ENCODE data around the gene NDST1.

Gene NDST1

DNA sequence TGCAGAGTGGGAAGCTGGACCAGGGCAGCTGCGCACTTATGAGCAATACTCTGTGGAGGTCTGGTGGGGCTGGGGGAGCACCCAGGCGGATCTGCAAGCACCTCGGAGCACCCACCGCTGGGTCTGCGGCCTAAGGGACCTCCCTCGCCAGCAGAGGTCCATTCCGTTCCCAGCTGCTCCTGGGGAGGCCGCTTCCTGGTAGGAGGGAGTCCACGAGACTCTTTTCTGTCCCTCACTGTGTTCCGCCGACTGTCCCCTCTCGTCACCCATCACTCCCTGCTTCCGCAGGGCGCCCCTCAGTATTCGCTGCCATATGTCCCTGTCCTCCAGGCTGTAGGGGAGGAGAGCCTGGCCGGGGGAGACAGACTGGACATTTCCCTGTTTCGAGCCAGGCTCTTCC, 45.5 kb downstream of the NDST1 start:
- peaks cover 27 to 60% of the 10 kb centered on the region in 2 donors for H3K36me3 ChIP-seq (ENCODE audit: control insufficient read depth in 2 of 2, insufficient read depth in 2 of 2, low read length in 2 of 2)
- no peaks in the 10 kb centered on the region for H3K9me3 ChIP-seq (ENCODE audit: control insufficient read depth in 2 of 2, low read length in 2 of 2)
- H3K4me1 ChIP-seq (ENCODE audit: control insufficient read depth in 2 of 2, insufficient read depth in 2 of 2, low read length in 2 of 2) = no peaks in the 10 kb centered on the region
- H3K4me3 ChIP-seq (ENCODE audit: low read length in 2 of 2) = no peak overlapping the region
- no peak overlapping the region for H3K9ac ChIP-seq (ENCODE audit: low read depth in 1 of 2, low read length in 2 of 2)
- H3K27me3 ChIP-seq (ENCODE audit: control insufficient read depth in 2 of 2, insufficient read depth in 2 of 2, low read length in 2 of 2) = no peaks in the 10 kb centered on the region
- H3K27ac ChIP-seq (ENCODE audit: low read depth in 2 of 2, low read length in 2 of 2) = no peak overlapping the region

DNA sequence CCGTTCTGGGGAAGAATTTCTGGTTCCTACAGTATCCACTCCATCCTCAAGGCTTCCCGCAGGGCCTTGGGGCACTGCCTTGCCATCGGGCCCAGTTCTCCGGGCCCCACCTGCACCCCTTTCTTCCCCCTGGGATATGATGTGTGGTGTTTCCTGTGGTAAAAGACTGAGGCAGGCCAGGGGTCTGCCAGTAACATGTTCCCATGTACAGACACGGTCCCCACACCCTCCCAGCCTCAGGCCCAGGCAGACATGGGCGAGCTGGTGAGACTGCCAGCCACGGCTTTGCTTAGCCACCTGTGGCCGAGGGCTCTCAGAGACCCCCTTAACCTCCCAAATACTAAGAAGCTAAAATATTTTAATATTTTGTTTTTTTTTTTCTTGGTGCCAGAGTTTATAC, 46.0 kb downstream of the NDST1 start:
- Histone ChIP-seq H3K4me1 (ENCODE audit: control insufficient read depth in 2 of 2, insufficient read depth in 2 of 2, low read length in 2 of 2) (no peaks in the 10 kb centered on the region), H3K27me3 (ENCODE audit: control insufficient read depth in 2 of 2, insufficient read depth in 2 of 2, low read length in 2 of 2) (no peaks in the 10 kb centered on the region), H3K27ac (ENCODE audit: low read depth in 2 of 2, low read length in 2 of 2) (no peak overlapping the region), H3K36me3 (ENCODE audit: control insufficient read depth in 2 of 2, insufficient read depth in 2 of 2, low read length in 2 of 2) (peaks cover 27 to 56% of the 10 kb centered on the region in 2 donors), H3K9ac (ENCODE audit: low read depth in 1 of 2, low read length in 2 of 2) (no peak overlapping the region), H3K9me3 (ENCODE audit: control insufficient read depth in 2 of 2, low read length in 2 of 2) (no peaks in the 10 kb centered on the region), H3K4me3 (ENCODE audit: low read length in 2 of 2) (no peak overlapping the region)

DNA sequence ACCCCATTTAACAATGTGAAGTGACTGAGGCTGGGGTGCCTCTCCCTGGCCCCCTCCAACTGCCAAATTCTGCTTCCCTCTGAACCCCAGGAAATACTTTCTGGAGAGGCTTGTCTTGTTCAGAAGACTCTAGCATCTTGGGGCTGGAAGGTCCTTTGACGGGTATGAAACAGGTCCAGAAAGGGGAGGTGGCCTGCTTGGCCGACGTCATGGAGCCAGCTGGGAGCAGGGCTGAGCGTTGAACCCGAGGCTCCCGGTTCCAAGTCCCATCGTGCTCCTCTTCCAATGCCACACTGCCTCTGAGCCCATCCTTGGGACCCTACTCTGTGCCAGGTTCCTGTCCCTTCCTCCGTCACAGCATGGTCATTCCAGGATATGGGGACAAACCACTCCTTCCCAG, 46.9 kb downstream of the NDST1 start:
- H3K4me3 ChIP-seq (ENCODE audit: low read length in 2 of 2) = no peak overlapping the region
- H3K9ac ChIP-seq (ENCODE audit: low read depth in 1 of 2, low read length in 2 of 2) = no peak overlapping the region
- H3K27ac ChIP-seq (ENCODE audit: low read depth in 2 of 2, low read length in 2 of 2) = no peak overlapping the region
- no peaks in the 10 kb centered on the region for H3K27me3 ChIP-seq (ENCODE audit: control insufficient read depth in 2 of 2, insufficient read depth in 2 of 2, low read length in 2 of 2)
- peaks cover 24 to 48% of the 10 kb centered on the region in 2 donors for H3K36me3 ChIP-seq (ENCODE audit: control insufficient read depth in 2 of 2, insufficient read depth in 2 of 2, low read length in 2 of 2)
- H3K9me3 ChIP-seq (ENCODE audit: control insufficient read depth in 2 of 2, low read length in 2 of 2) = no peaks in the 10 kb centered on the region
- H3K4me1 ChIP-seq (ENCODE audit: control insufficient read depth in 2 of 2, insufficient read depth in 2 of 2, low read length in 2 of 2) = no peaks in the 10 kb centered on the region

DNA sequence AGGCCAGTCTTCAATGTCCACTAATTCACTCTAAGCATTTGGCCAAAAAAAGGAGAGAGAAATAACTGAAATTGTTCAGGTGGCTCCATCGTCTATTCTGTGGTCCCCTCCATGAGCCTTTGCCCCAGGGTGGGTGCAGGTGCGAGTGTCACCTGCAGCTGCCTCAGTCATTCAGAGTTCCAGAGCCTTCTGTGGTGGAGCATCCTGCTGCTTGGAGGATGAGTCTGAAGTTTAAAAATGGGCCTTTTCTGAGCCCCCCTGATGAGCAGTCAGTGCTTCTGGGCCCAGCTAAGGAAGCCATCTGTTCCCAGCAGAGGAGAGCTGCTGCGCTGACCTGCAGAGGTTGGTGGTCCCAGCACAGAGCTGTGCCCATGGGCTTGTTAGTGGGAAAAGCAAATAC, 48.2 kb downstream of the NDST1 start:
- no peak overlapping the region for H3K9ac ChIP-seq (ENCODE audit: low read depth in 1 of 2, low read length in 2 of 2)
- no peaks in the 10 kb centered on the region for H3K4me1 ChIP-seq (ENCODE audit: control insufficient read depth in 2 of 2, insufficient read depth in 2 of 2, low read length in 2 of 2)
- H3K36me3 ChIP-seq (ENCODE audit: control insufficient read depth in 2 of 2, insufficient read depth in 2 of 2, low read length in 2 of 2) = peaks cover 15 to 38% of the 10 kb centered on the region in 2 donors
- no peak overlapping the region for H3K4me3 ChIP-seq (ENCODE audit: low read length in 2 of 2)
- H3K27ac ChIP-seq (ENCODE audit: low read depth in 2 of 2, low read length in 2 of 2) = no peak overlapping the region
- no peaks in the 10 kb centered on the region for H3K27me3 ChIP-seq (ENCODE audit: control insufficient read depth in 2 of 2, insufficient read depth in 2 of 2, low read length in 2 of 2)
- H3K9me3 ChIP-seq (ENCODE audit: control insufficient read depth in 2 of 2, low read length in 2 of 2) = no peaks in the 10 kb centered on the region

DNA sequence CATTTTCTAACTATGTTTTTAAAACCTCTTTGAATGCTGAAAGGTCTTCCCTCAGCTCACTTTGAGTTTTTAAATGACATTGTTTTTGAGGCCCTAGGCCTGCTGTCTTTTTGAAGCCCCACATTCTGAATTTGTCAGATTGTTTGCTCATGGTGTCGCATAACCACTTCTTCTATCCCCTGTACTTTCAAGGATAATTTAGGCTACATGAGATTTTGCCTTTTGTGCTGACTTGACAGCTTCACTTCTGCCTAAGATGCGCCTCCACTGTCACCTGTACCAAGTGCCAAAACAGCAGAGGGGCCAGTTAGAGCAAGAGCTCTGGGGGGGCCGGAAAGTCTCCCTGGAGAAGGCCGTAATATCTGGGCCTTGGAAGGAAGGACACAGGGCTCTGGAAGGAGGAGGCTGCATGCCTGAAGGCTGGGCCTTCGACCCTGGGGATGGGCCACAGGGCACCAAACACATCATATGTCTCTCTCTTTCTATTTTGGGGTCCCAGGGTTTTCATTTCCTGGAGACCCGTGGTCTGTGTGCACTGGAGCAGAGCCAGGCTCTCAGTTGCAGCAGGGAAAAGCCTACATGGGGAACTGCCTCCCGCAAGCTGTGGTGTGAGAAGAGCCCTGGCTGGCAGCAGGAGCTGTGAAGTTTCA, 49.1 kb downstream of the NDST1 start:
- Histone ChIP-seq H3K36me3 (ENCODE audit: control insufficient read depth in 2 of 2, insufficient read depth in 2 of 2, low read length in 2 of 2) (peaks cover 9 to 30% of the 10 kb centered on the region in 2 donors), H3K27me3 (ENCODE audit: control insufficient read depth in 2 of 2, insufficient read depth in 2 of 2, low read length in 2 of 2) (no peaks in the 10 kb centered on the region), H3K9ac (ENCODE audit: low read depth in 1 of 2, low read length in 2 of 2) (no peak overlapping the region), H3K4me1 (ENCODE audit: control insufficient read depth in 2 of 2, insufficient read depth in 2 of 2, low read length in 2 of 2) (peaks cover 0 to 5% of the 10 kb centered on the region in 2 donors), H3K4me3 (ENCODE audit: low read length in 2 of 2) (no peak overlapping the region), H3K27ac (ENCODE audit: low read depth in 2 of 2, low read length in 2 of 2) (no peak overlapping the region), H3K9me3 (ENCODE audit: control insufficient read depth in 2 of 2, low read length in 2 of 2) (no peaks in the 10 kb centered on the region)

DNA sequence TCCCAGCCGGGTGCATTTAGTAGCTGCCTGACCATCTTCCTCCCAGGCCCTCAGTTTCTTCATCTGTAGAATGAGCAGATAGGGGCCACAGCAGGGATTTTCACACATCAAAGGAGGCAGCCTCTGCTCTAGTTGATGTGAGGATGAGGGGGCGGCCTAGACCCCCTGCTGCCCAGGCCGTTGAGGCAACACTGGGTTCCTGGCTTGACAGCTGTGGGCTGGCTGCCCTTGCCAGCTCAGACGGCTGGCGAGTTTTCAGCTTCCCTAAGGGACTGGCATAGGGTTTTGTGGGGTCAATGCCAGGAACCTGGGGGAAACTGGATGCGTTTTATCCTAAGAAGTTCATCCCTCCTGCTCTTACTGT, 49.6 kb downstream of the NDST1 start:
- Histone ChIP-seq H3K27me3 (ENCODE audit: control insufficient read depth in 2 of 2, insufficient read depth in 2 of 2, low read length in 2 of 2) (no peaks in the 10 kb centered on the region), H3K9ac (ENCODE audit: low read depth in 1 of 2, low read length in 2 of 2) (no peak overlapping the region), H3K9me3 (ENCODE audit: control insufficient read depth in 2 of 2, low read length in 2 of 2) (no peaks in the 10 kb centered on the region), H3K36me3 (ENCODE audit: control insufficient read depth in 2 of 2, insufficient read depth in 2 of 2, low read length in 2 of 2) (peaks cover 7 to 27% of the 10 kb centered on the region in 2 donors), H3K27ac (ENCODE audit: low read depth in 2 of 2, low read length in 2 of 2) (no peak overlapping the region), H3K4me1 (ENCODE audit: control insufficient read depth in 2 of 2, insufficient read depth in 2 of 2, low read length in 2 of 2) (peaks cover 0 to 7% of the 10 kb centered on the region in 2 donors), H3K4me3 (ENCODE audit: low read length in 2 of 2) (no peak overlapping the region)

DNA sequence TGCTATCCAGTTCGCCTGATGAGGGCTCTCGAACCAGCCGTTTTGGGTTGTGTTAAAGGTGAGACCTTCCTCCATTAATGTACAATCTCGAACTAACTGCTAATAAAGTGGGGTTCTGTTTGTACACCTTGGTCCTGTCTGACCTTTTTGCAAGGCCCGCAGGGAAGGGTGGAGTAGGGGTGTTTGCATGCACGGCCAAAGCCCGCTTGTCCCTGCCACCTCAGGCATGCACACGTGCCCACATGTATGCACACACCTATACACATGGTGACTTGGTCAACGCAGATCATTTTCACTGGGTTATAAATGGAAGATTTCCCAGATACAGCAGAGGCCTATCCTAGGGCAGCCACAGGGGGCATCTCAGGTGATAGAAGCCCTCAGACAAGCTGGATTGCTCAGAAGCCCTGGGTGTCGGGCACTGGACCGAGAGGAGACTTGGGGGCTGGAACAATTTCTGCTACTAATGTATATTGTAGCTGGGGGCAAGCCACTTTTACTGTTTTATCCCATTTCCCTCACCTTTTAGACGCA, 50.2 kb downstream of the NDST1 start:
- no peaks in the 10 kb centered on the region for H3K9me3 ChIP-seq (ENCODE audit: control insufficient read depth in 2 of 2, low read length in 2 of 2)
- H3K27ac ChIP-seq (ENCODE audit: low read depth in 2 of 2, low read length in 2 of 2) = no peak overlapping the region
- peaks cover 0 to 7% of the 10 kb centered on the region in 2 donors for H3K4me1 ChIP-seq (ENCODE audit: control insufficient read depth in 2 of 2, insufficient read depth in 2 of 2, low read length in 2 of 2)
- H3K36me3 ChIP-seq (ENCODE audit: control insufficient read depth in 2 of 2, insufficient read depth in 2 of 2, low read length in 2 of 2) = peaks cover 4 to 22% of the 10 kb centered on the region in 2 donors
- H3K4me3 ChIP-seq (ENCODE audit: low read length in 2 of 2) = no peak overlapping the region
- H3K9ac ChIP-seq (ENCODE audit: low read depth in 1 of 2, low read length in 2 of 2) = no peak overlapping the region
- no peaks in the 10 kb centered on the region for H3K27me3 ChIP-seq (ENCODE audit: control insufficient read depth in 2 of 2, insufficient read depth in 2 of 2, low read length in 2 of 2)

DNA sequence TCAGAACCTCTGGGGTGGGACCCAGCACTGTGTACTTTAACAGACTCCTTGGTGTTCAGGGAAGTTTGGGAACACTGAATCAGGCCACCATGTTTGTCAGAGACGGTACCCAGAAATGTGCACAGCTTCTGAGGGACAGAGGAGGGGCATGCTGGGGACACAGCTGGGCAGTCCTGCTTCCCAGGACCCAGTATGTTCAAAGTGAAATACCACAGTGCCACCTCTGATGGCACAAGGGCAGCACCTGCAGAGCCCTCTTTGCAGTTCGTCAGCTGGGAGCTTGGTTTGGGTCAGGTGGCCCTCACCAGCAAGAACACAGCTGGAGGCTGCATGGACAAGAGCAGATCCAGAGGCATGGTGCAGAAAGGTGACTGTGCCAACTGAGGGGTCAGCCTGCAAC, 51.2 kb downstream of the NDST1 start:
- no peaks in the 10 kb centered on the region for H3K27me3 ChIP-seq (ENCODE audit: control insufficient read depth in 2 of 2, insufficient read depth in 2 of 2, low read length in 2 of 2)
- no peak overlapping the region for H3K27ac ChIP-seq (ENCODE audit: low read depth in 2 of 2, low read length in 2 of 2)
- no peak overlapping the region for H3K9ac ChIP-seq (ENCODE audit: low read depth in 1 of 2, low read length in 2 of 2)
- peaks cover 0 to 14% of the 10 kb centered on the region in 2 donors for H3K36me3 ChIP-seq (ENCODE audit: control insufficient read depth in 2 of 2, insufficient read depth in 2 of 2, low read length in 2 of 2)
- H3K9me3 ChIP-seq (ENCODE audit: control insufficient read depth in 2 of 2, low read length in 2 of 2) = no peaks in the 10 kb centered on the region
- peaks cover 0 to 7% of the 10 kb centered on the region in 2 donors for H3K4me1 ChIP-seq (ENCODE audit: control insufficient read depth in 2 of 2, insufficient read depth in 2 of 2, low read length in 2 of 2)
- no peak overlapping the region for H3K4me3 ChIP-seq (ENCODE audit: low read length in 2 of 2)

DNA sequence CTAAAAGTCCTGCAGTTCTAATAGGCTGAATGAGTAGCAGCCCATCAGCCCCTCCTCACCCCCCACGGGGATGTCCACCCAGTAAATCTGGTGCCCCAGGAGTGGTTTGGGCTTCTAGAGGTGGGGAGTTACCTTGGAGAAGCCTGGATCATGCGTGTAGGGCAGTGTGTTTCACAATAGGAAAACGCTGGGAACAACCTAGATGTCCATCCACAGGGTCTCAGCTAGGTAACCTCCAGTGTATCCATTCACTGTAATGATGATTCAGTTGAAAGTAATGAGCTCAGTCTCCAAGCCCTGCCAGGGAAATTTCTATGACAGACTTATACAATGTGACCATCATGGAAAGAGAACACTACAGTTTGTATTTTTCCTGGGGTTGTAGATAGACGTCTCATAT, 51.8 kb downstream of the NDST1 start:
- Histone ChIP-seq H3K4me3 (ENCODE audit: low read length in 2 of 2) (no peak overlapping the region), H3K9me3 (ENCODE audit: control insufficient read depth in 2 of 2, low read length in 2 of 2) (no peaks in the 10 kb centered on the region), H3K36me3 (ENCODE audit: control insufficient read depth in 2 of 2, insufficient read depth in 2 of 2, low read length in 2 of 2) (peaks cover 0 to 14% of the 10 kb centered on the region in 2 donors), H3K9ac (ENCODE audit: low read depth in 1 of 2, low read length in 2 of 2) (no peak overlapping the region), H3K27ac (ENCODE audit: low read depth in 2 of 2, low read length in 2 of 2) (no peak overlapping the region), H3K27me3 (ENCODE audit: control insufficient read depth in 2 of 2, insufficient read depth in 2 of 2, low read length in 2 of 2) (no peaks in the 10 kb centered on the region), H3K4me1 (ENCODE audit: control insufficient read depth in 2 of 2, insufficient read depth in 2 of 2, low read length in 2 of 2) (peaks cover 0 to 7% of the 10 kb centered on the region in 2 donors)

DNA sequence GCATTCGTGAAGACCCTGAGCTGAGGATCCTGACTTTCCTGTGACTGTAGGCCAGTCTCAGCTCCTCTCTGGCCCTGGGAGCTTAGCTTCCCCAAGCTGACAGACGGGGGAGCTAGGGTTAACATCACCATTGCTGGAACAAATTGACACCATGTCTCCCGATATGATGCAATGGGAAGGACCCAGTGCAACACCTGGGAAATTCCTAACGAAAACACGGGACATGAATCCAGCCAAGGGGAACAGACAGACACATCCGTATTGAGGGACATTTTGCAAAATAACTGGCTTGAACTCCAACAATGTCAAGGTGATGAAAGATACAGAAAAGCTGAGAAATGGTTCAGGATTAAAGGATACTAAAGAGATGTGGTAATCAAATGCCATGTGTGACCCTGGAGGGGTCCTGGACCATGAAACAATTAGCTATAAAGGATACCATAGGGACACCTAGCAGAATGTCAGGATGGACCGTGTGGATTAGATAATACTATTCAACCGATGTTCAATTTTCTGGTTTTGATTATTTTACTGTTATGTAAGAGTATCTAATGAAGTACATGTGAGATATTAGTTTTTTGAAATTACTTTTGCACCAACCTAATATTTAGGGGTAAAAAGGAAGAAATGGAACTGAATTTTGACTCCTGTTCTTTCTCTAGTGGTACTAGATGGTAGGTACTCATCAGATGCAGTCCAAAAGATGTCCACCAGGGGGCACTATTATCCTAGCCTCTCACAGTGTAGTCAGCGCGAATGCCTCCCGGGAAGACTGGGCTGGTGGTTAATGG, 52.7 kb downstream of the NDST1 start:
- no peak overlapping the region for H3K27ac ChIP-seq (ENCODE audit: low read depth in 2 of 2, low read length in 2 of 2)
- H3K9ac ChIP-seq (ENCODE audit: low read depth in 1 of 2, low read length in 2 of 2) = no peak overlapping the region

More for the DNA sequence above, 52.7 kb downstream of the NDST1 start:
- H3K4me3 ChIP-seq (ENCODE audit: low read length in 2 of 2) = no peak overlapping the region
- no peaks in the 10 kb centered on the region for H3K27me3 ChIP-seq (ENCODE audit: control insufficient read depth in 2 of 2, insufficient read depth in 2 of 2, low read length in 2 of 2)
- H3K36me3 ChIP-seq (ENCODE audit: control insufficient read depth in 2 of 2, insufficient read depth in 2 of 2, low read length in 2 of 2) = peaks cover 0 to 6% of the 10 kb centered on the region in 2 donors
- no peaks in the 10 kb centered on the region for H3K9me3 ChIP-seq (ENCODE audit: control insufficient read depth in 2 of 2, low read length in 2 of 2)
- H3K4me1 ChIP-seq (ENCODE audit: control insufficient read depth in 2 of 2, insufficient read depth in 2 of 2, low read length in 2 of 2) = peaks cover 0 to 7% of the 10 kb centered on the region in 2 donors
